Activated T-cell treated with anti-CD3 and anti-CD28 coated beads, Interleukin-2, amount 50 U/mL, for 48 hours (primary cell): ENCODE data around the gene VWF.

ENCODE experiments used
- DNase-seq, 2 experiments: peaks; one replicate each; pipeline ENCODE4 v3.0.0-alpha.2; 2020

VWF gene

GRCh38 chr12:5944688-5945070 lies 179.8 kb downstream of the VWF start:
- DNase-seq: no peak

- DNase-seq: no peak
Observed at GRCh38 chr12:5944053-5944452, 180.4 kb downstream of the VWF start.

DNA sequence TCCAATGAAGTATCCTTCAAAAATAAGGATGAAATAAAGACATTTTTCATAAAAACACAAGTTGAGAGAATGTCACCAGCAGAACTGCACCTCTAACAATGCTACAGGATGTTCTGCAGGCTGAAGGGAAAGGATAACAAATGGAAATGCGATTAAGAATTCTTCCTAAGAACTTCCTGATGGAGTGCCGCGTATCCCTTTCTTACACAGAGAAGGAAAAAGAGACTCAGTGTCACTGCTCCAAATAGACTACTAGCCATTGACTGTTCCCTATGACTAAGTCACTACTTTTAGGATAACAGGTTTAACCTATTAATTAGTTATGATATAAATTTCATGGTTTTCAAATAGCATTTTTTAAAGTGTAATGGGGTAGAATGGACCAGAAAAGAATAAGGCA lies 182.6 kb downstream of the VWF start:
- no peak for DNase-seq

GRCh38 chr12:5927732-5928516 lies 196.5 kb downstream of the VWF start:
- no peak for DNase-seq

GRCh38 chr12:5925646-5926045 lies 198.8 kb downstream of the VWF start:
- no peak for DNase-seq

GRCh38 chr12:5924342-5924741 lies 200.1 kb downstream of the VWF start:
- DNase-seq: no peak

DNA sequence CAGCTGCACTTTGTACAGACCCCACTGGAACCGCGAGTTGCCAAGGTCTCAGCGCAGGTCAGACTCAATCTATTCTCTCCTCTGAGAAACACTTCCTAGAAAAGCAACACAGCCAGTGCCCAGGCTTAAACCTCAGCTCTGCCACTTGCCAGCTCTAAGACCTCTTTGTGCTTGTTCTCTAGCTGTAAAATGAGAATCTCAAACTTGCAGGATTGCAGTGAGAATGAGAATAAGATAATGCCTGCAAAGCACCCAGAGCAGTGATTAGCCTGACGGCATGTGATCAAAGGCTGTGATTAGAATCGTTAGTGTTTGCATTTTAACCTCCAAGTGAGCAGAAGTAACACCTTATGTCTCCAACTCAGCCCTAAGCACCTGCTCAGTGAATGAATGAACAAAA lies 200.7 kb downstream of the VWF start:
- DNase-seq: no peak

DNA sequence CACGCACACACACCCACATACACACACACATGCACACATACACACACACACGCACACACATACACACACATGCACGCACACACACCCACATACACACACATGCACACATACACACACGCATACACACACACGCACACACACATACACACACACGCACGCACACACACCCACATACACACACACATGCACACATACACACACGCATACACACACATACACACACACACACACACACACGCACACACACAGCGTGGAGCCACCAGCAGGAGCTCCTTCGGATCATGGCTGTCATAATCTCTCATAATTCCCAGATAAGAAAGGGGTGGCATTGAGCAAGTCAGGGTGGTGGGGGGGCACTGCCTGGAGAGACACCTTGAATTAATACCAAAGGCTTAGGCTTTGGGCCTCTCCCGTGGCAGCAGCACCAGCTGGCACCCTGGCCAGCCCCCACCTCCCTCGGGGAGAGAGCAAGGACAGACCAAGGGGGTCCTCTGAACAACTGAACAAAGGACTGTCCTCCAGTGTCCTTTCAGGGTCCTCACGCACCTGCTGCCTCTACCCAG lies 201.3 kb downstream of the VWF start:
- DNase-seq: no peak

GRCh38 chr12:5921966-5922899 lies 202.2 kb downstream of the VWF start:
- DNase-seq: no peak

- DNase-seq: no peak
Observed at GRCh38 chr12:5921027-5921909, 203.2 kb downstream of the VWF start.

DNA sequence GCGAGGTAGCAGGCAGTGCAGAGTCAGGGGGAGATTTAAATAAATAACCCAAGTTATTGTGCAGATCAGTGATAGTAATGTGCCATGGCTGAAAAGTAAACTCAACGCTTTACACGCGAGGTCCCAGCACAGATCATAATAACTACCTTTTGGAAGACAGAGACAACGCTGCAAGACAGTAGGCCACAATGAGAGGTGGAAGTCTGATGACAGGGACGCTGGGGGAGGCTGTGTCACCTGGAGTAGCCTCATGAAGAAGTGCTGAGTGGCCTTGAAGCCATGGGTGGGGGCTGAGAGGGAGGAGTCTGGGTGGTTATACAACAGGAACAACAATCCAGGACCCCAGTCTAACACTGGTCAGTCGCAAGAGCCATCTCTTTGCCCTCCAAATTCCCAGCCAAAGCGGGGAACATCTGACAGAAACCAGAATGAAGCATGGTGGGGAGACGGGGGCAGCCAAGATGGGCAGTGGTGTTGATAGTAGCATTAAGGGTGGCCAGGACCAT lies 207.6 kb downstream of the VWF start:
- no peak for DNase-seq

- DNase-seq: no peak
Observed at GRCh38 chr12:5915511-5915910, 209.0 kb downstream of the VWF start.

- no peak for DNase-seq
Observed at GRCh38 chr12:5914387-5915149, 209.9 kb downstream of the VWF start.

DNA sequence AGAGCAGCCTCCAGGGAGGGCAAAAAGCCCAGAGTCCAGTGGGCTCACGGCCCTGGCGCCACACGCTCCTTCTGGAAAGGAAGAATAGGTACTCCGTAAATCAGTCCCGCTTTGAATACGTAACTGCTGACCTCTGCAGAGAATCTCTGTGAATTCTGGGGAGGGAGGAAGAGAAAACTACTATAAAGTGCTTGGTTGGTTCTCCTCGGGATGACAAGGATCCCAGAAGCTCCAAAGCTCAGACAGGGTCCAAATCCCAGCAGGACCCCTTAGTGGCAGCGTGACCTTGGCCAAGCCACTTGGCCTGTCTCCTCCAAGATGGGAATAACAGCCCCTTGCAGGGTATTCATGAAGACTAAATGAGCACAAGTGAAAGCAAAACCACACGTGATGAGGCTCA lies 211.1 kb downstream of the VWF start:
- no peak for DNase-seq

DNA sequence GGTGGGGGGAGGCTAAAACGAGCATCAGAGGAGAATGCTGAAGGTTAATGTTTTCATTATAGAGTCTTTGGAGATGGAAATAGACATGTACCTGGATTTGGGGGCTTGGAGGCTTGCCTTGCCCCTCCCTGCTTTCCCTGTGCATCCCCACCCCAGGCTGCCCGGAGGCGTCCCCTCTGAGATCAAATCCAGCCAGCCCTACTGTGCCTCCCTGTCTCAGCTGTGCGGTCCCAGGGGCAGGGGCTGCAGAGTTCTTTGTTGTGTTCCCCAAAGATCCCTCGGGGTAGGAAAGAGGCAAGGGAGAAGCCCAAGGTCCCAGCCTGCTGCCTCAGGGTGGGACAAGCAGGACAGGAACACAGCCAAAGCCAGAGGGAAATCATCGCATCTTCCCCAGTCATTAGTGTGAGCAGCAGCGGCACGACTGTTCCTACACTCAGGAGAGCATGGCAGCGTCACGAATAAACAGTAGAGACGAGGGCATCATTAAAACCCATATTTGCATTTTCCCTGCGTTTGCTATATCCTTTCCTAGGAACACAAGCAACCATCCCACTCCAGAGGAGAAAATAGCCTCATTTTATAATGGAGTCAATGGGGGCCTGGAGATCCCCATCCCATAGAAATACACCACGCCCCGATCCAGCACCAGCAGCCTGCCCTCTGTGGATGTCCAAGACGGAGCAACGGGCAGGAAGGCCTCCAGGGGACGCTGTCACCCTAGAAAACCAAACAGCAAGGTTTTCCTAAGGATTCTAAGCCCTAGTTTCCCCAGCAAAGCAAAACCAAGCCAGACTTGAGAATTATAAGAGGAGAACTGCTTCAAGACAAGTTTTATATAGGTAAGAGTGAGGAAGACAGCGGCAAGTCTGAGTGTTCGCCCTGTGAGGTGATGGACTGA lies 211.8 kb downstream of the VWF start:
- no peak for DNase-seq

DNA sequence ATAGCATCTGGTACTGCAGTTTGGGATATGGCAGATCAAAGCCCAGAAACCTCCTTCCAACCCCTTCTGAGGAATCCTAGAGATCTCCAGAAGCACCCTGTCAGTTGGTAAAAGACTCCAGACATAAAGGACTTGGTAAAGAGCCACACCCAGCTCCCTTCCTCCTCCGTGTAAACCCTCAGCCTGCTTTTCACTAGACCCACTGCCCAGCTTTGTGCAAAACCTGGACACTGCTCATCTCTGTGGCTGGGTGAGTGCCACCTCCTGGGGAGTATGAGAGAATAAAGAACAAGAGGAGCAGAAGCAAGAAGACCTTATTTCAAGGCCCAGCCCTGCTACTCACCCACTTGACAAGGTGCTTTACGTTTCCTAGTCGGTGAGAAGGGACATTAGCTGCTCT lies 212.5 kb downstream of the VWF start:
- DNase-seq: no peak

GRCh38 chr12:5910790-5911548 lies 213.5 kb downstream of the VWF start:
- DNase-seq: no peak

- DNase-seq: no peak
Observed at GRCh38 chr12:5909560-5909959, 214.9 kb downstream of the VWF start.

DNA sequence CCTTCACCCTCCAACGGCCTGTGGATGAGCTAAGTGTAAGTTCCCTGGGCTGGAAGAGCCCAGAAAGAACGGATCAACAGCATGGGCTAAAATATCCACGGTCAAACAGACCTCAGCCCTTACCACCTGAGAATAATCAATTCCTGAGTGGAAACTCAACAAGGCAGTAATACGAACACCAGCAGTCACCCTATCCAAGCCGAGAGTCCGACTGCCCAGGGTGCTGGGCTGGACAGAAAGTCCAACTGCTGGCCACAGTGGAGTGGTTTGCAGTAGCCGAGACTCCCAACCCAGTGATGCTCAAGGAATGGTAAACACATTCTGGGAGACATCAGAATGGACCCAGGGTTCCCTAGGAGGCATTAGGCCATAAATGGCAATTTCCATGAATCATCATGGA lies 216.2 kb downstream of the VWF start:
- DNase-seq: no peak

DNA sequence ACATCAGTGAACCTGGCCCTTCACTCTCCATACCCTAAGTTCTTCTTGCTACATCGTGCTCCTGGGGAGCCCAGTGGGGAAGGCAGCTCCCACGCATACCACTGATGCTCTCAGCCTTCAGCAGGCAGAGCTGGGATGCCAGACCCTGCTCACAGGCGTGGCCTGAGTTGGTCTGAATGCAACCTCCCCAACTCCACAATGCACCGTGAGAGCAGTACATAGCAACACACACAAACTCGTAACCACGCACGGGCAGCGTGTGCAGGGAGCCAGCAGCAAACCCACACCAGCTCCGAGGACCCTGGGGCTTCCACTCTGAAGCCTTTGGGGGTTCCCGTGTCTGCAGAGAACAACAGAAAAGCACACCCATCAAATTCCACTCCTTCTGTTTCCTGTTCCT lies 216.7 kb downstream of the VWF start:
- DNase-seq: no peak
